ENCODE measurements around the gene AP2B1.
A peak's percentile ranks its signal among the peaks of the same experiment; 100 is the strongest.
"Not testable (repeated sequence)": the region's sequence is repeated elsewhere in the genome, so short reads cannot be mapped to it uniquely, and the experiment has no call there.

AP2B1 gene

DNA sequence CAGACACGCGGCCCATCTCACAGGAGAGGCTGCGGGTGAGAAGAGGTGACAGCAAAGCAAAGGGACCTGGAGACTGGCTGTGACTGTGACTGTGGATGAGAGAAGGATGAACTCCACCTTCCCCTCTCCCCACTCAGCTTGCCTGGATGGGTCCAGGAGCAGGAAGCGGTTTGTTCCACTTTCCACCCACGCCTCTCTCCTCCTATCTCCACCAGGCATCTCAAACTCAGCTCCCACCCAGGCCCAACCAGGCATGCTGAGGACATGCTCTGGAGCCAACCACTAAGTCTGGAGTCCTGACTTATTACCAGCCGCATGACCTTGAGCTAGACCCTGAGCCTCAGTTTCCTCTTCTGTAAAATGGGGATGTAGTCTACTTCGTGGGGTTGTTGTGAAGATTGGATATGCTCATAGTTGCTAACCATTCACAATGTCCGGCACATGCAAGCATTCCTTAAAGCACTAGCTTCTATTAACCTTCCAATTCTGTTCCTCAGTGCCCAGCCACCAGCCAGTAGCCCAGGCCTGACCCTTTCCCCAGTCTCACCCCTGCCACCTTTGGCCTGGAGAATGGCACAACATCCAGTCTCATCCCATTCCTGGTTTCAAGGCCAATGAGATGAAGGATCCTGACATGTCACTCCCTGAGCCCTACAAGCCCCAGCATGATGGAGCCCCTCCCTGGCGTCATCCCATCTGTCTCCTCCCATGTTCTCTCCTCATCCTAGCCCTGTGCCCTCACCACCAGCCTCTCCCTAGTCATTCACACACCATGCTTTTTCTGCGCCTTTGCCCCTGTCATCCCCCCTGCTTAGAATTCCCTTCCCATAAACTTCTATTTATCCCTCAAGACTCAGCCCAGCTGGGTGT lies 163.6 kb downstream of the AP2B1 start:
- no peak for DNase-seq

DNA sequence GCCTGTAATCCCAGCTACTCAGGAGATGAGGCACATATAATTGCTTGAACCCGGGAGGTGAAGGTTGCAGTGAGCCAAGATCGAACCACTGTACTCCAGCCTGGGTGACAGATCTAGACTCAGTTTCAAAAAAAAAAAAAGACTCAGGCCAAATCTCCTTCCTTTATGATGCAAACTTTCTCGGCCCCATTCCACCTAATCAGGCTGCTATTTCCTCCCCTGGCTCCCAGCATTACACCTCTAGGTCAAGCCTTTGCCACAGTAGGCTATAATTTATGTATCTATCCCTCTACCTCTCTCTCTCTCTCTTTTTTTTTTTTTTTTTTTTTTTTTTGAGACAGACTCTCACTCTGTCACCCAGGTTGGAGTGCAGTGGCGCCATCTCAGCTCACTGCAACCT lies 164.4 kb downstream of the AP2B1 start:
- not testable (repeated sequence) for DNase-seq

DNA sequence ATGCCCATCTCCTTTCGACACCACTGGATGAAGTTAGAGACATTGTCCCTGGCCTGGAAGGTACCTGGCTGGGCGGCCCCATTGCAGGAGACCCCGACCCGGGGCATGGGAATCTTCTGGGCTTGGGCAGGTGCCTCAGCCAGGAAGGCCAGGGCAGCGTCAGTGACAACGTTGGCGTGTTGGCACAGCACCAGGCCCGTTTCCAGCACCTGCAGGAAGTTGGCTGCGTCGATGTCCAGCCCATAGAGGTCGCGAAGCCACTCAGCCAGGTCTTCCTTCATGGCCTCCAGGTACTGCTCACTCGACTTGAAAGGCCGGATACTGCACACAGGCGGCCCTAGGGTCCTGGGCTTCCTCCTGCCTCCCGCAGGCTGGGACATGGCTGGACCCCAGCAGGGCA lies 165.3 kb downstream of the AP2B1 start:
- peak in 1 of 3 experiments; percentile 5 for DNase-seq

DNA sequence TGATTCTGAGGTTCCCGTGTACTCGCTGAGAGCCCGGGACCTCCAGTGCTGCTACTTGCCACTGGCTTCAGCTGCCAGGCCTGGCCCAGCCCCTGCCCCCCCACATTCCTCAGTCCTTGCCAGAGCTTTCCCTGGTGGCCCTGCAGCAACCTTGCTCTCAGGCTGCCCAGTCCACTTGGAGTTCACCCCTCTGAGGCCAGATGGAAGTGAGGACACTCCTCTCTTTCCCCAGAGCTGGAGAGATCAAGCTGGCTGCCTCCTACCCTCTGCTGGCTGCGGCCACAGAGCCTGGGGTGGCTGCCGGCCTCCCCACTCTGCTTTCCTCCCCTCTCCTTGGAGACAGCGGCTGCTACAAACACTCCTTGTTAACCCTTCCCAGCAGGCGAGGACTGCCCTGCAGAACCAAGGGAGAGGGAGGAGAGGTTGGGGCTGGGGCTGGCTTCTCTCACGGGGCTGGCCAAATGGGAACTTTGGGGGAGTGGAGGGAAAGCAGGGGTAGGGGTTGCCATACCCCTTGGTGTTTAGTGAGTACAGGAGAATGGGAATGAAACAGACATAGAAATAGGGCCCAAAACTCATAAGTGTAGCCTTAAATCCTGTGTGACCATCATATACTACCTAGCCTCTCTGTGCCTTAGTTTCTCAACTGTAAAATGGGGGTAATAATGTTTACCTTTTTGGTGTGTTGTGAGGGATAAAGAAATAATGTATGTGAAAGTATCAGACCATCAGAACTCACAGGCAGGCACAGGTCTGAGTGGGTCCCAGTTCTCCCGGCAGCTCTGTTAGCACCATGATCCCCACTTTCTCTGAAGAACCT lies 166.0 kb downstream of the AP2B1 start, which contains the start of gene GAS2L2:
Gene GAS2L2 (minus strand): TSS at position 295 of the 820 bp plus-strand sequence. CDS start 389 bp downstream, outside the sequence.
- DNase-seq, result no peak

DNA sequence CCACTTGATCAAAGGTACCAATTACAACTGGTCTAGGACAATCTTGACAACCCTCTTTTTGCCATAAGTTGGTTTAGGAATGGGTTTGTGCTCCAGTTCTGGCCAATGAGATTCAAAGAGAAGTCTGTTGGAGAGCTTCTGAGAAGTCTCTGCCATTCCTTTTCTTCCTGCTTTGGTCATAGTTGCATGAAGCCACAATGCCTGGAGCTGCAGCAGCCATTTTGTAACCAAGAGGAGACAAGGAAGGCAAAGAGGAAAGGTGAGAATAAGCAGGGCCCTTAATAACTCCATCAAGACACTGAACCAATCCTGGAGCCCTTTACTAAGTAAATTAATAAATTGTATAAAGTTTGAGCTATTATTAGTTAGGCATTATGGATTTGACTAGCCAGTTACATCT lies 170.1 kb downstream of the AP2B1 start:
- no peak for DNase-seq

DNA sequence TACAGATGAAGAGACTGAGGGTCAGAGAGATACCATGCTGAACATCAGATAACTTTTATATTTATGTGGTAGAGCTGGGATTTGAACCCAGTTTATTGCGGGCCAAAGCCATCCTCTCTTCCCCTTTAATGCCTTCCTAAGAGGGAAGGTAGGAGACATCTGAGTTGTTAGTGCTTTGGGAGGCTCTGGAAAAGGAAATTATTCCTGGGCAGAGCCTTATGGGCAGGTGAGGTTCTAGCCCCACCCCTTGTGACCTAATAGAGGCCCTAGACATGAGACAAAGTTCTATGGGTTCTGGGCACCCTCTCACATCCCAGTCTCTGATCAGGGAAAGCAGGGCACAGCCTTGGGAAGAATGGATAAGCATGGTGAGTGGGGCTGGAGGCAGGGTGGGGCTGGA lies 173.5 kb downstream of the AP2B1 start, which contains the start of gene C17orf50:
Gene C17orf50 (plus strand): TSS at position 301 of the 400 bp plus-strand sequence. CDS start 55 bp downstream, at position 356.
- DNase-seq, result no peak

DNA sequence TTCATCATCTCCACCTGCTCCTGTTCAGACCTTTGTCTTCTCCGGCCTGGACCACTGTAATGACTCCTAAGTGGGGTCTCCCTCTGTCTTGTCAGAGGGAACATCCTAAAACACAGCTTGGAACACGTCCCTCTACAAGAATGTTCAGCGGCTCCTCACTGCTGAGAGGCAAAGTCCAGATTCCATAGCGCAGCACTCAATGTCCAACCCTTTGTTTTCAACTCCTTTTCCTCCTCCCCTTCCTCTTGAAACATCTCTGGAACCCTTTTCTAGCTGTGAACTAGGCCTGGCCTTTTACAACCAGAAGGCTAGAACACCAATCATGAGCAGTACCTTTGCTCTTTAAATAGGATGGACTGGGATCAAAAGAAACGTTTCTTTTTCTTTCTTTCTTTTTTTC lies 174.5 kb downstream of the AP2B1 start:
- no peak for DNase-seq

DNA sequence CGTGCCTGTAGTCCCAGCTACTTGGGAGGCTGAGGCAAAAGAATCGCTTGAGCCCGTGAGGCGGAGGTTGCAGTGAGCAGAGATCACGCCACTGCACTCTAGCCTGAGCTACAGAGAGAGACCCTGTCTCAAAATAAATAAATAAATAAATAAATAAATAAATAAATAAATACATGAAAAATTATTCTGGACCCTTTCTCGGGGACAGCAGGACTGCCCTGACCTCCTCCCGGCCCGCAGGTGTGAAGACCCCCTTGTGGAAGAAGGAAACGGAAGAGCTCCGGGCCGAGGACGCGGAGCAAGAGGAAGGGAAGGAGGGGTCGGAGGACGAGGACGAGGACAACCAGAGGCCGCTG lies 176.6 kb downstream of the AP2B1 start:
- no peak for DNase-seq

DNA sequence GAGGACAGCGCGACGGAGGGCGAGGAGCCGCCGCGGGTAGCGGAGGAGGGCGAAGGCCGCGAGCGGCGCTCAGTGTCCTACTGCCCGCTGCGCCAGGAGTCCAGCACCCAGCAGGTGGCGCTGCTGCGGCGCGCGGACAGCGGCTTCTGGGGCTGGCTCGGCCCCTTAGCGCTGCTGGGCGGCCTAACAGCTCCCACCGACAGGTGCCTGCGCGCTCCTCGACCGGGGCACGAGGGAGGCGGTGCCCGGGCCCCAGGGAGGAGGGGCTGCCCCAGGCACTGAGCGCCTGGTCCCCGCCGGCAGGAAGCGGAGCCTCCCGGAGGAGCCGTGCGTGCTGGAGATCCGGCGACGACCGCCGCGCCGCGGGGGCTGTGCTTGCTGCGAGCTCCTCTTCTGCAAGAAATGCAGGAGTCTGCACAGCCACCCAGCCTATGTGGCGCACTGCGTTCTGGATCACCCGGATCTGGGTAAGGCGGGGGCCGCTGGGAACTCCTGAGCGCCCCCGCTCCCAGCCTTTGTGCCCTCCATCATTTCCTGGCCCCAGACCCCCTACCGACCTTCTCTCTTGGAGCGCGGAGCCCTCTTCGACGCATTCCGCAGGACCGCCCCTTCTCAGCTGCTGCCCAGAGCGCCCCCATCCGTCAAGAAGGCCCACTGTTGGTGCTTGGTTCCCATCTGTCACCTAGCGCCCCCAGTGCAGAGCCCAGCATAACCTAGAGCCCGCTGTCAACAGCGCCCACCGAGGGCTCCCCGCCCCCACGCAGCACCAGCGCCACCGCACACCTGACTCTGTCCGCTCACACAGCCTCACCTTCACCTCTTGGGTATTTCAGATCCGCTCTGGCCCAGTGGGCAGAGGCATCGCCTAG lies 177.2 kb downstream of the AP2B1 start:
- DNase-seq, result peak; percentile 92 to 94 (median 93)

DNA sequence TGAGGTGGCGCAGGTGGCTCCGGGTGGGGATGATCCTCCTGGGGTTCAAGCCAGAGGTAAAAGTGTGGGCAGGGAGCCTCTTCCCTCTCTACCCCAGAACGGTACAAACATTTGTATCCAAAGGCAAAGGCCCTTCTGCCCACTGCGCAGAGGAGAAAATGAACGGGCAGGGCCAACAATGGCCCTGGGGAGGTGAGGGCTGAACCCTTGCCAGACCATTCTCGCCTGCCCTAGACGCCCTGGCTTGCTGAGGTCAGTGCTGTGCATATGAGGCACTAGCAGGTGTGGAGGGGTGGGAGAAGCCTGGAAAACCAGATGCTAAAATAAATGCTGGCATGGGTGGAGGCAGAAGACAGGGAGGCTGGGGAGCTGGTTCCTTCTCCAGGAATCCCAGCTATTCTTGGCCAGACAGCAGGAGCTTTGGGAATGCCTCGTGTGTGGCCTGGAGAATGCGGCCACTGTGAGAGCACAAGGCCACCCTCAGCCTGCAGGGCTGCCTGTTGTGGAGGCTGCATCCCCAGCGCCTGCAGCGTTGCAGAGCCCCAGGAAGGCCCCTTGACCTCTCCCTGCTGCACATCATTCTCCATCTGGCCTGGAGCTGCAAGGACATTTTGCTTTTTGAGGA lies 178.1 kb downstream of the AP2B1 start:
- no peak for DNase-seq

DNA sequence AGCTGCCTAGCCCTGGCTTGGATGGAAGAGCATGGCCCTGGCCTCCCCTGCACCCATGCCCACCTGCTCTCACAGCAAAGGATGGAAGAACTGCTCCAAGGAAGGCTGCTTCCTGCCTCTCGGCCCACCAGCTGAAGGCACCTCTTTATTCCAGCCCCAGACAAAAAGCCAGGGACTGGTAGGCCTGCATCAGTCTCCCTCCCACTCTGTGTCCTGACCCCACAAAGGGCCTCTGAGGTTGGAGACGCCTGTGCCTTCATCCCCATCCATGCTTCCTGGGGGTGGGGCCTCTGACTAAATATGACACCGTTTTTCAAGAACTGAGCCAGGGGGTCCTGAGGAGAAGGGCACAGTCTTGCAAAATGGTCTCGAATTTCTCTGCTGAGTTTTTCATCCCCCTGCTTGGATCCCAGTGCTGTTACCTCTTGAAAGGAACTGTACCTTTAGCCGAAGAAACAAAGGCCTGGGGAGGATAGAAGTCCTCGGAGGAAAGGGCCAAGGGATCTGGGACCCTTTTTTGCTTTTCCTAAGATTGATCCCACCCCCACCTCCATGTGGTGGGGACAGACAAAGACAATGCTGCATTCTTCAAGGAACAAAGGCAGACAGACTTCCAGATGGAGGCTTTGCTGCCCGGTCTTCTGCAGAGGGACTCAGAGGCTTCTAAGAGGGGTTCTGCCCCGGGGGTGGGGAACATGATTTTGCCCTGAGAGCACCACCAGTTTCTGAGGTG lies 178.8 kb downstream of the AP2B1 start:
- no peak for DNase-seq

DNA sequence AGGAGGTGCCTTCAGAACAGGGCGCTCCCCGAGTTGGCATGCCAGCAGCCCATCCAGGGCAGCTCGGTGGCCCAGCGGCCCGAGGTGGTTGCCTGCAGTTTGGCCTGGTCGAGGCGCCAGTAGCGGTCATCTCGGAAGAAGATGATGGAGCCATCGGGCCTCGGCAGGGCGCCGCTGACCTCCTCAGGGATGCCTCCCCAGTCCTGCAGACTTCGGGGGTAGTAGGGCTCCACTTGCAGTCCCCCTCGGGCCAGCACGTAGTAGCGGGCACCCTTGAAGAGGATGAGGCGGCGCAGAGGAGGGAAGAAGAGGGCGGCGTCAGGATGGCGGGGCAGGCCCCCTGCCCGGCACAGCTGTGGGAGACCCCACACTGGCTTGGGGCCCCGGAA lies 179.4 kb downstream of the AP2B1 start:
- DNase-seq, result no peak

DNA sequence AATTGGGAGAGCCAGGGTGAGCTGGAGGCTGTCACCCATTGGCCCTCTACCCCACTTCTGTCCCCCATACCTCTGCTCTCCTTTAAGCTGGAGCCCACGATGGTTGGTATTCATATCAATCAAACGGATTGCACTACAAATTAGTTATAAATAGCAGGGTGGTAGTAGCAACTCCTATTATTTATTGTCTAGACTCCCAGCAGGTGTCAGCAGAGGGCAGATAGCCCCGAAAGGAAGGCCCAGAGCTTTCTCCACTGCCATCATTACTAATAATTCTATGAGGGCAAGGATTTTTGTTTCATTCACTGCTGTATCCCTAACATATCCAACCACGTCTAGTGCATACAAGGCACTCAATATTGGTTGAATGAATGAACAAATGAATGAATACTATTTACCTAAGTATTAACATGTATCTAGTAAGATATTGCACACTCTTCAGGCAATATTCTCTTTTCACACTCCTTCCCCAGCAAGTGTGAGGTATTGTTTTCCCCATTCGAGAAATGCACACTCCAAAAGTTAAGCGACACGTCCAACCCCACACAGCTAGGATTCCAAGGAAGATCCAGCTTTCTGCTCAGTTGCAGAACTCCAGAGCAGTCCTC lies 179.9 kb downstream of the AP2B1 start:
- DNase-seq, result peak in 1 of 3 experiments; percentile 26

DNA sequence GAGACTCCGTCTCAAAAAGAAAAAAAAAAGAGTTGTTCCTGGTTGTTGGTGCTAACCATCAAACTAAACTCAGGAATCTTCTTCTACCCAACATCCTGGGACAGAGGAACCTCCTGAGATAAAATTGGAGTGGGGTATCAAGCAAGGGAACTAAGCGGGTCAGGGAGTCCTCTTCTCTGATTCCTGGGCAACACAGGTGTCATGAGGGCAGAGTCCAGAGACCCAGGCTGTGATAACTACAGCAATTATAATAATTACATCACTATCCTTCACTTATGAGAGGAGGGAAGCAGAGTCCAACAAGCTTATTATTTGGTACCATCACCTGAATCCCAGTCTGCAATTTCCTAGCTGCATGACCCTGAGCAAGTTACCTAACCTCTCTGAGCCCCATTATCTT lies 181.7 kb downstream of the AP2B1 start:
- no peak for DNase-seq

DNA sequence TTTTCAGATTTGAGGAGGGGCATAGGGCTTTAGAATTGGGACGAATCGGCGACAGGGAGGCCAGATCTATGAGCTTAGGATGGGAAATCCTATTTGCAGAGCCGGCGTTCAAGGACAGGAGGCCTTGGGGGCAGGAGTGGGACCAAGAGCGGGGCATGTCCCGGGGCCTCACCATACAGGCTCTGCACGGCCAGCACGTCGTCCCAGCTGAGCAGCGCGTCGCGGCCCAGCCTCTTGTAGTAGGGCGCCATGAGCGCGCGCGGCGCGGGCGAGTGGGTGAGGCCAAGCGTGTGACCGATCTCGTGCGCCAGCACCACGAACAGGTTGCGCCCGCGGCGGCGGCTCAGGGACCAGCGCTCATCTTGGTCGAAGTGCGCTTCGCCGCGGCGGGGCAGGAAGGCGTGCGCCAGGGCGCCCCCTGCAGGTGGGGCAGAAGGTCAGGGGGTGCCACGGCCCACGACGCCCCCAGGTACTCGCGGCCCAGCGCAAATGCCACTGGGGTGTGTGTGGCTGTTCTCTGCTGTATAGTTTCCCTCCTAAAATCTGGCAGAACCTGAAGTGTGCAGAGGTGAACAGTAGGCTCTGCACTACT lies 182.9 kb downstream of the AP2B1 start:
- no peak for DNase-seq

DNA sequence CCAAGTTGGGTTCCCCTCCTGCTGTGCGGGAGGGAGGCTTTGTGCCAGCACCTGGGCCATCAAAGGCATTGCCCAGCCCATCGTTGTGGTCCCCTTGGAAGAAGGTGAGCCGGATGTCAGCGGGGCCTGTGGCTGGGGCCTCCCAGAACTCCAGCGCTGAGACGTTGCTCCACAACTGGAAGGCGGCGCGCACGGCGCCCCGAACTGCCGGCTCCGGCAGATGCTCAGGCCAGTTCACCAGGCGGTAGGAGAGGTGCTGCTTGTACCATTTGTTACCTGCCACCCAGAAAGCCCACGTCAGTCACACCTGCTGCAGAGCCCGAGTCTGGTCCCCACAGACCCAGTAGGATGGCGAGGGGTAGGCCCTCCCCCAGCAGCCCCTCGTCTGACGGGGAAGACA lies 186.0 kb downstream of the AP2B1 start:
- DNase-seq, result no peak

DNA sequence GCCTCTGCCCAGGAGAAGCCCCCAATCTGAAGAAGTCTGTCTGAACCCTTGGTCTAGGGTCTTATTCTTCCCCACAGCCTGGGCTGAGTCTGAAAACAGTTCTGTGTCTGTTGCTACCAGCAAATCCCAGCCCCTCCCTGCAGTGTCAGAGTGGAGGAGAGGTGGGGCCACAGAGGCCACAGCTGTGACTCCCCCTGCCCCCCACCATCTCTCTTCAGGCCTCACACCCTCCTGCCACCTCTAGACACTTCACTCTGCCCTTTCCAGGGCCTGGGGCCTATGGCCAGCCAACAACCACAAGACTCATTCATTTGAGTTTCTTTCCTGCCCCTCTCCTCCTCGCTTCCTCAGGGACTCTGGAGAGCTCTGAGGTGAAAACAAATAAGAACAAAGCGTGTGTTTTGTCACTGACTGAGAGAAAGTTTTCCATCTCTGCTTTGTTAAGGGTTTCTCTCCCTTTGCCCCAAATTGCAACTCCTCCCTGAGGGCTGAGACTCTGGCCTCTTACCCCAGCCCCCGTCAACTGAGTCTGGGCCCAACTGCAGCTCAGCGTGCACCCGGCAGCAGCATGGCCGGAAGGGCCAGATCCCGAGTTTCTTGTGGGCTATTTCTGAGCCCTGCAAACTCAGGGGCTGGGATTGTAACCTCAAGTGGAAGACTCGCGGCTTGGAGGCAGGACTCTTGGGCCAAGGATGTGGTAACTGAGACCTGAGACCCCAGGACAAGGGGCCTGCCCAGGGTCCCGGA lies 186.7 kb downstream of the AP2B1 start:
- no peak for DNase-seq

DNA sequence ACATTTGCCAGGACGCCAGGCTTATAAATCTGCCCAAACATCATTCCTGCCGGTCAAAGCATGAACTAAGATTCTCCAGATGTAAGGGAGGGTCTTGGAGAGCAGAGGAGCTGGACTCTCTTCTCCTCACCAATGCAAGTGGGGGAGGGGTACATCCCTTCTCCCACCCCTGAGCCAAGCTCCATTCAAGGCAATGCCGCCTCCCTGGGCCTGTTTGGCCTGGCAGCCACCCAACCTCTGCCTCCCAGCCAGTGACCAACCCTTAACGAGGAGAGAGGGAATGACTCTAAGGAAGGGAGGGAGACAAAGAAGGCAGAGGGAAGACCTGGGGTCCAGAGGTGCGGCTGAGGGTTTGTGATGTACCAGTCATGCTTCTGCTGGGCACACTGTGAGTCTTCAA lies 187.4 kb downstream of the AP2B1 start:
- no peak for DNase-seq

DNA sequence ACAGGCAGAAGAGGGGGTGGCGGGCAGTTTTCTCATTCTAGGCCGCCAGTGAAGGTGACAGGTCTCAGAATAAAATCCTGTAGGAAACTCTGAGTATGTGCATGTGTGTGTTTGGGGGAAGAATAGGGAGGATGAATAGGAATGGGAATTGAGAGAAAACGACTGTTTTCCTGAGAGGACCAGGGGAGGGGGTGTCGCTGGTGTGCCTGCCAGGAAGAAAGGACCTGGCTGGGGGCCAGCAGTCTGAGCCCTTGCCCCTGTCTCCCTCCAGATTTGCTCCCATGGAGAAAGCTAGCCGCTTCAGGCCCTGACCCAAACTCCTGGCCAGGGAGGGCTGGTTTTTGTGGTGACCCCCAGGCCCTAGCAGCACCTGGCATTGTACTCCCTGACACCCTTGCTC lies 187.9 kb downstream of the AP2B1 start:
- DNase-seq, result no peak

DNA sequence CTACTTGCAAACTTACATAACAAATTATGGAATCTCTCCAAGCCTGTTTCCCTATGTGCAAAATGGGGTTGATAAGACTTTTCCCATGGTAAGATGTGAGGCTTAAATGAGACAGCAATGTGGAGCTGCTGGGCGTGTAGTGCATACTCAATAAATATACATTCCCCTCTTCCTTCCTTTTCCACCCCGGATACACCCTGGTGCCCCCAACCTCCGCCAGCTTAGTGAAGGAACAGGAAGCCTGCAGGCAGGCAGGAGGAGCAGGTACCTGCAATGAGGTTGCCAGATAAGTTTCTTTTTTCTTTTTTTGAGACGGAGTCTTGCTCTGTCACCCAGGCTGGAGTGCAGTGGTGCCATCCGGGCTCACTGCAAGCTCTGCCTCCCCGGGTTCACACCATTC lies 188.5 kb downstream of the AP2B1 start:
- DNase-seq, result no peak
